PC-9 (cell line): ENCODE results near the gene NBEAL1. TPM values are rescaled to one million over a fixed set of nuclear protein-coding genes. Genes with fewer than 3 reads are reported as not detected.
A peak's percentile ranks its signal among the peaks of the same experiment; 100 is the strongest.
"Not testable (repeated sequence)": the region's sequence is repeated elsewhere in the genome, so short reads cannot be mapped to it uniquely, and the experiment has no call there.

Source experiments
- BruUV-seq: library from RNA; stranded (reverse); fragments of 400-500 nt; replicated peaks from 2 replicates; lab custom pipeline; 2021; lab: Mats Ljungman, UMichigan
- CTCF ChIA-PET: fragments of 300-600 bp; sonication (Branson Sonifier 250); formaldehyde crosslinking; loops from one replicate; lab custom pipeline; 2022; ENCODE audit warnings: antibody characterized with exemption; lab: Charles Lee
- POLR2A ChIA-PET: fragments of 300-600 bp; sonication (Branson Sonifier 250); formaldehyde crosslinking; loops from one replicate; lab custom pipeline; 2022; ENCODE audit warnings: antibody characterized with exemption; ENCODE audit not compliant: unreplicated experiment; lab: Charles Lee
- DNase-seq, 2 experiments: peaks; one replicate each; pipeline versions ENCODE4 v3.0.0 to v3.0.0-alpha.2; 2015 to 2022; ENCODE audit warnings: mixed read lengths in 1 of 2
- H2AFZ ChIP-seq: fragments of 200-600 bp; sonication (generic); 2 replicates; pipeline ENCODE4 v1.8.1; 2017; ENCODE audit warnings: antibody characterized with exemption
- H3F3A ChIP-seq: fragments of 200-600 bp; sonication (generic); 2 replicates; pipeline ENCODE4 v1.8.1; 2017; ENCODE audit warnings: antibody characterized with exemption, mild to moderate bottlenecking, low read depth; ENCODE audit not compliant: insufficient read depth
- H3K27ac ChIP-seq: fragments of 200-600 bp; sonication (generic); 2 replicates; pipeline ENCODE4 v1.6.1; 2016; ENCODE audit warnings: mixed run types
- H3K27me3 ChIP-seq: fragments of 200-600 bp; sonication (generic); 2 replicates; pipeline ENCODE4 v1.6.1; 2016; ENCODE audit warnings: low read depth, mixed run types; ENCODE audit not compliant: insufficient read depth
- H3K36me3 ChIP-seq: fragments of 200-600 bp; sonication (generic); 2 replicates; pipeline ENCODE4 v1.6.1; 2016; ENCODE audit warnings: low read depth, mixed run types
- H3K4me1 ChIP-seq: fragments of 200-600 bp; sonication (generic); replicated peaks from 2 replicates; pipeline ENCODE4 v1.6.1; 2016; ENCODE audit warnings: mixed run types; ENCODE audit not compliant: insufficient read depth
- H3K4me2 ChIP-seq: fragments of 200-600 bp; sonication (generic); 2 replicates; pipeline ENCODE4 v1.6.1; 2017; ENCODE audit warnings: mixed run types
- H3K4me3 ChIP-seq: fragments of 200-600 bp; sonication (generic); 2 replicates; pipeline ENCODE4 v1.6.1; 2016; ENCODE audit warnings: mixed run types
- H3K79me2 ChIP-seq: fragments of 200-600 bp; sonication (generic); 2 replicates; pipeline ENCODE4 v1.6.1; 2017; ENCODE audit warnings: low read depth, mixed run types
- H3K9me2 ChIP-seq: fragments of 200-600 bp; sonication (generic); 2 replicates; pipeline ENCODE4 v1.8.1; 2017; ENCODE audit warnings: mild to moderate bottlenecking; ENCODE audit not compliant: insufficient read depth
- H3K9me3 ChIP-seq: fragments of 200-600 bp; sonication (generic); 2 replicates; pipeline ENCODE4 v1.8.1; 2016; ENCODE audit warnings: low read depth; ENCODE audit not compliant: insufficient read depth
- H4K20me1 ChIP-seq: fragments of 200-600 bp; sonication (generic); 2 replicates; pipeline ENCODE4 v1.8.1; 2017; ENCODE audit not compliant: insufficient read depth
- CTCF ChIP-seq: fragments of 200-600 bp; sonication (generic); conservative IDR thresholded peaks from 2 replicates; pipeline ENCODE4 v1.6.1; 2017; ENCODE audit warnings: mixed run types, antibody characterized with exemption, mild to moderate bottlenecking, moderate library complexity
- EZH2 ChIP-seq: fragments of 200-600 bp; sonication (generic); IDR thresholded peaks from 2 replicates; pipeline ENCODE4 v1.8.0; 2017; ENCODE audit warnings: antibody characterized with exemption, low read depth
- intact Hi-C: fragments of 100-400 bp; cut with micrococcal nuclease; formaldehyde crosslinking; loops from one replicate; pipeline ENCODE4 v1.10.0; 2022; ENCODE audit not compliant: unreplicated experiment
- total RNA-seq: library from RNA; stranded (reverse); gene quantifications from 2 replicates; pipeline ENCODE4 v1.2.3, GENCODE V29; 2021

Gene NBEAL1
- total RNA-seq, 1 experiment from 2014 or later, result 19.5 TPM

GRCh38 chr2:203201426-203201825, 186.8 kb downstream of the NBEAL1 start:
- DNase-seq, result no peak
- BruUV-seq, result no TSS peak
- CTCF ChIA-PET, result no interaction called here

DNA sequence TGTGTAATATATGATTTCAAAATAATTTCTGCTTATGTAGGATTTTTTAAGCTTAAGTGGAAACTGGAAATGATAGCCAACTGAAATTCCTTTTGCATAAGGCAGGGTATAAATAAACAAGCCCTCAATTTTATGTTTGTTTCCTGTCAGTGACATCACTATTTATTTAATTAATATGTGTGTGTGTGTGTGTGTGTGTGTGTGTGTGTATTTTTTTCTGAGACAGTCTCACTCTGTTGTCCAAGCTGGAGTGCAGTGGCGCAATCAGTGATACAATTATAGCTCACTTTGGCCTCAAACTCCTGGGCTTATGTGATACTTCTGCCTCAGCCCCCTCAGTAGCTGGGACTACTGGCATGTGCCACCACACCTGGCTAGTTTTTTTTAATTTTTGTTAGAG, 194.9 kb downstream of the NBEAL1 start:
- H3K27me3 ChIP-seq, result no peaks in the 10 kb centered on the region
- ChIA-PET CTCF (no interaction called here), POLR2A (no interaction called here)
- H3K9me2 ChIP-seq, result no peaks in the 10 kb centered on the region
- intact Hi-C loops, result no loop called here
- H4K20me1 ChIP-seq, result no peaks in the 10 kb centered on the region
- TF ChIP-seq CTCF (no peak), EZH2 (no peak)
- H3K36me3 ChIP-seq, result no peaks in the 10 kb centered on the region
- no peaks in the 10 kb centered on the region for H3K79me2 ChIP-seq
- no peak for DNase-seq
- no peak overlapping the region for H3K4me2 ChIP-seq
- no peaks in the 10 kb centered on the region for H3K4me1 ChIP-seq
- no peak overlapping the region for H2AFZ ChIP-seq
- no peaks in the 10 kb centered on the region for H3K9me3 ChIP-seq
- no peaks in the 10 kb centered on the region for H3F3A ChIP-seq
- no TSS peak for BruUV-seq
- H3K27ac ChIP-seq, result no peak overlapping the region
- H3K4me3 ChIP-seq, result no peak overlapping the region

More at GRCh38 chr2:203201426-203201825, 186.8 kb downstream of the NBEAL1 start:
- no peak overlapping the region for H2AFZ ChIP-seq
- H3K4me3 ChIP-seq, result no peak overlapping the region
- intact Hi-C loops, result no loop called here
- H3K36me3 ChIP-seq, result no peaks in the 10 kb centered on the region
- H3K27me3 ChIP-seq, result no peaks in the 10 kb centered on the region
- H3K4me1 ChIP-seq, result no peaks in the 10 kb centered on the region
- no peaks in the 10 kb centered on the region for H3K79me2 ChIP-seq
- no peaks in the 10 kb centered on the region for H4K20me1 ChIP-seq
- TF ChIP-seq CTCF, result no peak
- no peaks in the 10 kb centered on the region for H3K9me2 ChIP-seq
- no peaks in the 10 kb centered on the region for H3K9me3 ChIP-seq
- H3F3A ChIP-seq, result no peaks in the 10 kb centered on the region
- no peak overlapping the region for H3K27ac ChIP-seq
- POLR2A ChIA-PET, result no interaction called here
- H3K4me2 ChIP-seq, result no peak overlapping the region

DNA sequence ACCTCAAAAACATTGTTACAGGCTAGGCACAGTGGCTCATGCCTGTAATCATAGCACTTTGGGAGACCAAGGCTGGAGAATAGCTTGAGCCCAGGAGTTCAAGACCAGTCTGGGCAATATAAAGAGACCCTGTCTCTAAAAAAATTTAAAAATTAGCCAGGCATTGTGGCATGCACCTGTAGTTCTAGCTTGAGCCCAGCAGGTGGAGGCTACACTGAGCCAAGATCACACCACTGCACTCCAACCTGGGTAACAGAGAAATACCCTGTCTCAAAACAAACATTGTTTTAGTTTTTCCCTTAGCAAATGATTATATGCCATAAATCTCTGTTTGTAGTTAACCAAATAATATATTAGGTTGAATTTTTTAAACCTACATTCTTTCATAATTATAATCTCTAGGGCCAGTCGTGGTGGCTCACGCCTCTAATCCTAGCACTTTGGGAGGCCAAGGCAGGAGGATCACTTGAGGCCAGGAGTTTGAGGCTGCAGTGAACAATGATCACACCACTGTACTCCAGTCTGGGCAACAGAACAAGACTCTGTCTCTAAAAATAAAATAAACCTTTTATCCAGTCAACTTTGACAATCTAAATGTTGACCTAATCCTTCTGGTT, 210.9 kb downstream of the NBEAL1 start:
- peak; percentile 77 for TF ChIP-seq CTCF
- no peak for TF ChIP-seq EZH2
- H3K27me3 ChIP-seq, result no peaks in the 10 kb centered on the region
- BruUV-seq, result no TSS peak
- no peak overlapping the region for H2AFZ ChIP-seq
- no peak overlapping the region for H3K4me3 ChIP-seq
- intact Hi-C loops, result no loop called here
- H3K4me2 ChIP-seq, result no peak overlapping the region
- POLR2A ChIA-PET, result interaction anchor here (0.6 kb wide), 1 partner anchor 1088 kb away, joined by 3 read pairs; no protein-coding TSS in a partner anchor
- H3K9me3 ChIP-seq, result no peaks in the 10 kb centered on the region
- no peak overlapping the region for H3K27ac ChIP-seq
- H3F3A ChIP-seq, result no peaks in the 10 kb centered on the region
- H3K79me2 ChIP-seq, result no peaks in the 10 kb centered on the region
- H3K4me1 ChIP-seq, result no peaks in the 10 kb centered on the region
- CTCF ChIA-PET, result interaction anchor here (0.6 kb wide), 1 partner anchor 230 kb away, joined by 4 read pairs; no protein-coding TSS in a partner anchor
- peak in 1 of 2 experiments; percentile 11 for DNase-seq
- H3K9me2 ChIP-seq, result no peaks in the 10 kb centered on the region
- no peaks in the 10 kb centered on the region for H4K20me1 ChIP-seq
- no peaks in the 10 kb centered on the region for H3K36me3 ChIP-seq

DNA sequence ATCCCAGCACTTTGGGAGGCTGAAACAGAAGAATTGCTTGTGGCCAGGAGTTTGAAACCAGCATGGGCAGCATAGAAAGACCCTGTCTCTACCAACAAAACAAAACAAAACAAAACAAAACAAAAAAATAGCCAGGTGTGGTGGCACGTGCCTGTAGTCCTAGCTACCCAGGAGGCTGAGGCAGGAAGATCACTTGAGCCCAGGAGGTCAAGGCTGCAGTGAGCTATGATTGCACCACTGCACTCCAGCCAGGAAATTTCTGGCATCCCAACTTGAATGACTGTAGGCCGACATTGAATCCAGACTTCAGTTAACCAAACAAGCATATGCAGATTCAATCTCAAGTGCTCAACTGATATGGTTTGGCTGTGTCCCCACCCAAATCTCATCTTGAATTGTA, 215.0 kb downstream of the NBEAL1 start:
- H4K20me1 ChIP-seq, H3K4me1 ChIP-seq, H3K27me3 ChIP-seq, H3K27ac ChIP-seq, DNase-seq, H3K4me3 ChIP-seq, intact Hi-C loops, H3F3A ChIP-seq, H3K9me3 ChIP-seq, H3K9me2 ChIP-seq, H3K4me2 ChIP-seq, H2AFZ ChIP-seq, H3K79me2 ChIP-seq, BruUV-seq, H3K36me3 ChIP-seq: not testable (repeated sequence)
- ChIA-PET CTCF (interaction anchor here (0.6 kb wide), 1 partner anchor 206 kb away, joined by 3 read pairs; no protein-coding TSS in a partner anchor), POLR2A (interaction anchor here (0.7 kb wide), 1 partner anchor 237 kb away, joined by 3 read pairs; no protein-coding TSS in a partner anchor)
